HG03520 (cell line): ENCODE measurements around the gene TNNC2.
"Not testable (repeated sequence)": the region's sequence is repeated elsewhere in the genome, so short reads cannot be mapped to it uniquely, and the experiment has no call there.

Source experiments
- ATAC-seq: cut with Tn5 transposase; IDR thresholded peaks from one replicate; pipeline ENCODE4 v1.9.1; 2021; ENCODE audit warnings: mild to moderate bottlenecking, moderate library complexity; ENCODE audit not compliant: unreplicated experiment

Gene TNNC2

DNA sequence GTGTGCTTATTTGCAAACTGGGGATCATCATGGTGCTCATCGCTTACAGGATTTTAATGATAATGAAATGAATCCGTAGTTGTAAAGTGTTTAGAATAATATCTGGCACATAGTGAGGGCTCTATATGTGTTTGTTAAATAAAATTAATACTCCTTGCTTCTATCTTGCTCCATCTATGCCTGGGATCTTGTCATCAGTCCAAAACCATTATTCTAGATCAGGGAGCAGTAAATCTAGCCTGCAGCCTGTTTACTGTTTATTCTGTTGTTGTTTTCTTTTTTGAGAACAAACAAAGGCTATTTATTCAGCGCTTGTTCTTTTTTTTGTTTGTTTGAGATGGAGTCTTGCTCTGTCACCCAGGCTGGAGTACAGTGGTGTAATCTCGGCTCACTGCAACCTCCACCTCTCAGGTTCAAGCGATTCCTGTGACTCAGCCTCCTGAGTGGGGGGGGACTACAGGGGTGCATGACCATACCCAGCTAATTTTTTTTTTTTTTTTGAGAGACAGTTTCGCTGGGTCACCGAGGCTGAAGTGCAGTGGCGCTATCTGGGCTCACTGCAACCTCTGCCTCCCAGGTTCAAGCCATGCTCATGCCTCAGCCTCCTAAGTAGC is 22.0 kb upstream of the TNNC2 start:
- no peak for ATAC-seq

DNA sequence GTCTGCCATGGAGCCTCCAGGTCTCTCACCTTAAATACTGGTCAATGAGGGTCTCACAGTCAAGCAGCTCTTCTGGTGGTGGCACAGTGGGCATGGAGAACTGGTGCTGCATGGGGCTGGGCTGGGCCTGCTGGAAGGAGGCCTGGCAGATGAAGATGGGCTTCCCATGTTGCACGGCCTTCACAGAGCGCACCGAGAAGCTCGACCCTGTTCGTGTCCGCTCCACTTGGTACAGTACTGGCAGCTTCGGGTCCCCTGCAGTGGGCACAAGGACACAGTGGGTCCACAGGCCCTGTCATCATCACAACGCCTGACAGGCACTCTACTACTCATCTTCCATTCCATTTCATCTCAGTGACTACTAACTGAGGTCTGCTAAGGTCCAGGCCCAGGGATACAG is 21.3 kb upstream of the TNNC2 start:
- no peak for ATAC-seq

DNA sequence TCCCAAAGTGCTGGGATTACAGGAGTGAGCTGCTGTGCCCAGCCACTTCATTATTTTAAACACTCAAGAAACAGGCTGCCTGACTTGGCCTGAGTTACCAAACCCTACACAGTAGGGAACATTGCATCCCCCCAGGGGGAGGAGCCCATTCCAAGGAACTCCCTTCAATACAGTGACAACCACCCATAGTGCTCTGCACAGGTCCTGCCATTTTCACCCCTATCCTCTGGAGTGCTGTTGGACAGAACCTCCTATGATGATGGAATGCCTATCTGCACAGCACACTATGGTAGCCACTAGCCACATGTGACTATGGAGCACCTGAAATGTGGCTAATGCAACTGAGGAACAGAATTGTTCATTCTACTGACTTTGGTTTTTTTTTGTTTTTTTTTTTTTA is 18.3 kb upstream of the TNNC2 start:
- ATAC-seq = no peak

DNA sequence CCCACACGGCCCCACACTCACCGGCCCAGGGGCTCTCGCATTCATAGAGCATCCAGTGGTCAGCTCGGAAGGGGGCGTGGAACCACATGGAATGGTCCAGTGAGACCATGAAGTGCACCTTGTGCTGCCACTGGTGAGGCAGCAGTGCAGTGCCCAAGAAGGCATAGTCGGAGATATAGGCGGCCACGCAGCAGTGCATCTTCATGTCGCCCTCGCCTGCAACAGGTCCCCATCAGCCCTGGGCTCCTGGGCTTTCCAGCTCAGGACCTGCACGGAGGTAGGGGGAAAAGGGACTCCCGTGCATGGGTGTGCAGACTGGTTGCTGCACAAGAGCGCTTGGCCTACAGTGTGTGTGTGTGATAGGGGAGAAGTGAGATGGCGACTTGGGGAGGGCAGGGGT is 16.4 kb upstream of the TNNC2 start:
- ATAC-seq = no peak

DNA sequence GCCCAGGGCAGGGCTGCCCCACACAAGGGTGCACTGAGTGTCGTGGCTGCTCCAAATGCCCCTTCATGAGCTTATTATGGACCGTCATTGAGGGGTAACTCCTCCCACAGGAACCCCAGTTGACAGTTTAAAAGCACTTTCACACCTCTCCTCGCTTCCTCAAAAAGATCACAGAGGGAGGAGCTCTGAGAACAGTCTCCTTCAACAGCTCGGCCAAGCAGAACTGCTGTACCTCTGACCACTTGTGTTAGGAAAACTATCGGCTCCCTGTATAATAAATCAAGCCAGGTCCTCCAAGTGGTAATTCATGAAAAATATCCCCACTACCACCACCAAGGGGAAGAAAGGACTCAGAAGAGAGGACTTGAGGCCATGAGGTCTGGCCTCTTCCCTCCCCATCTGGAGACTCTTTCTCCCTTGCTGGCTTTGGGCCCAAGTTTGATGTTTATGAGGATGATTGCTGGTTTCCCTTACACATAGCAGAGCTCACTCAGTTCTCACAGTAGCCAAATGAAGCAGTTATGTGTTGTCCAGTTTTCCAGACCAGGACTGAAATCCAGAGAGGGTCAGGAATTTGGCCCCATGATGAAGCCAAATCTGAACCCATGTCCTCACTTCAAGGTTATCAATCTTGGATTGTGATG is 15.2 kb upstream of the TNNC2 start:
- no peak for ATAC-seq

DNA sequence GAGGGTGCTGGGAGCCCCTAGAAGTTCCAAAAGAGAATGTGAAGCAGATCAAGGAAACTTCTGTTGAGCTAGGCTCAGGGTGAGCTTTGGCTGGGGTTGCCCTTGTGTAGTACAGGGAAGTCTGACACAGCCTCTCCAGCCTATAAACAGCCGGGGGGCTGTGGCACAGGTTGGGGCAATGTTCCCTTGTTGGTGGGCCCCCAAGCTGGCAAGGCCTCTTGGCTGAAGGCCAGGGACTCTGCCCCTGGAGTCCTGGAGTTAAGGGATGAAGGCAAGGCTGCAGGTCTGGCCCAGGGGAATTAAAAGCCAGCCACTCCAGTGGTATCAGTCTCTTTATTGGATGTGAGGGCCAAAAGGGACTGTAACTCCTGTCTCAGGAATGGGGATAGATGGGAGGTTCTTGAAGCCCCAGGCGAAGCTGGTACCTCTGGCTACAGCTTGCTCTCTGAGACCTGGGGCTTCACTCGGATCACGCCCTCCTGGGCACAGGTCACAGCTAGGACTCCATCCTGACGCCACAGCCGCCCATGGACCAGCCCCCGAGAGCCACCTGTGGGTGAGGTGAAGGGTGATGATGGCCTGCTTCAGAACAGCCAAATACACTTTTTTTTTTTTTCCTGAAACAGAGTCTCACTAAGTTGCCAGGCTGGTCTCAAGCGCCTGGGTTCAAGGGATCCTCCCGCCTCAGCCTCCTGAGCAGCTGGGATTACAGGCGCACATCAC is 14.5 kb upstream of the TNNC2 start:
- no peak for ATAC-seq

DNA sequence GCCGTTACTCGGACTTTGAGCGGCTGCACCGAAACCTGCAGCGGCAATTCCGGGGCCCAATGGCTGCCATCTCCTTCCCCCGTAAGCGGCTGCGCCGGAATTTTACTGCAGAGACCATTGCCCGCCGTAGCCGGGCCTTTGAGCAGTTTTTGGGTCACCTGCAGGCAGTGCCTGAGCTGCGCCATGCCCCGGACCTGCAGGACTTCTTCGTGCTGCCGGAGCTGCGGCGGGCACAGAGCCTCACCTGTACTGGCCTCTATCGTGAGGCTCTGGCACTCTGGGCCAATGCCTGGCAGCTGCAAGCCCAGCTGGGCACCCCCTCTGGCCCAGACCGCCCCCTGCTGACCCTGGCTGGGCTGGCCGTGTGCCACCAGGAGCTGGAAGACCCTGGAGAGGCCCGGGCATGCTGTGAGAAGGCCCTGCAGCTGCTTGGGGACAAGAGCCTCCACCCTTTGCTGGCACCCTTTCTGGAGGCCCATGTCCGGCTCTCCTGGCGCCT is 13.6 kb upstream of the TNNC2 start:
- ATAC-seq = no peak

DNA sequence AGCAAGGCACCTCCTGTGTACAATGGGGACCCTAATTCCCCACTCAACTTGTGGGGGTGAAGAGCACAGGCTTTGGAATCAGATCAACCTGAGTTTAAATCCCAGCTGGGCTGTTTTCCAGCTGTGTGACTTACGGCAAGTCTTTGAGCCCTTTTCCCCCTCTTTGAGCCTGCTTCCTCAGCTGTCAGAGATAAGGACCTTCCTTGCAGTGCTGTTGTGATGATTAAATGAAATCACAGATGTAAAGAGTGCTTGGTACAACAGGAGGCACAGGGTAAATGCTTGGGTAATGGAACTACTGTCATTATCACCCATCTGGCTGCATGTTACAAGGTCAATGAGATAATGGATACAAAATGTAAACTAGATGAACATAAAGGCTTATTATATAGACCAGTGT is 9.7 kb upstream of the TNNC2 start:
- no peak for ATAC-seq

DNA sequence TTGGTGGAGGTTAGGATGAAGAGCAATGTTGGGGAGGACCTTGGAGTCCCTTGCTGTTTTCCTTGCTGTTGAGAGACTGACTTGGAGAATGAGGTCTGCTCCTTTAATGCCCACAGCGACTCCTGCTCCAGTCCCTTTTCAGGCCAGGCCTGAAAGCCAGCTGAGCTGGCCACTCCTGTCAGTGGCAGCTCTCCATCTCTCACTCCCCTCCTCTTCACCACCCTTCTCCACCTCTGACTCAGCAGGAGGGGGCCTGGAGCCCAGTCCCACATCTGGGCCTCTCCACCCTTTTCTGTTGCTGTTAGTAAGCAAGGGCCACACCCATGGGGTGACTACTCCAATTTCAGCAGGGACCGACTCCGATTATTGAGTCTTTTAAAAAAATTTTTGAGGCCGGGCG is 8.7 kb upstream of the TNNC2 start:
- ATAC-seq = no peak

DNA sequence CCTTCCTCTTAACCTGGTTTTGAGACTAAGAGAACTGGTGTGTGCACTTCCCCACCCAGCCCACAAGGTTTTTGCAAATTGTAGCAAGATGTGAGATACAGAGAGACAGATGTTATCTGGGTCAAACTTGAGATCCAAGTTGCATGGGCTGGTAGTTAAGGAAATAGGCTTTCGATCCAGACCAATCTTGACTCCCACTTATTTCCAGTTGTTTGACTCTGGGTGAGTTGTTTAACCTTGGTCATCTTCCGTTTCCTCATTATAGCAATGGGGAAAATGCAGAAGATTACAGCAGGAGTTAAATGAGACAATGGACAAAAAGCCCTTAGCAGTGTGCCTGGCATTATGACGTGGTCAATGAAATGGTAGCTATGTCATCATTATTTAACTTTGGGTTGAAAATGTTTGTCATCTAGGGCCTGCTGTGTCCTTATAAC is 8.2 kb upstream of the TNNC2 start:
- no peak for ATAC-seq

DNA sequence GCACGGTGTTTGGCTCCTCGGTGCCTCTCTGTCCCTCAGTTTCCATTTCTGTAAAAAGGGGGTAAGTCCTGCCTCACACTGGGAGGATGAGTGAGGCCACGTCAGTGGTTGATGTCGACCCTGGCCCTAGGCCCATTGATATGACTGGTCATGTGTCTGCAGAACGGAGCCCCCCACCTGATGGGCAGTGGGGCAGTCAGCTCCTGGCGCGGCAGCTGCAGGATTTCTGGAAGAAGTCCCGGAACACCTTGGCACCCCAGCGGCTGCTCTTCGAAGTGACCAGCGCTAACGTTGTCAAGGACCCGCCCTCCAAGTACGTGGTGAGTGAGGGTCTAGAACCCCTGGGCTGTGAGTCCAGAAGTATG is 7.7 kb upstream of the TNNC2 start:
- ATAC-seq = no peak

DNA sequence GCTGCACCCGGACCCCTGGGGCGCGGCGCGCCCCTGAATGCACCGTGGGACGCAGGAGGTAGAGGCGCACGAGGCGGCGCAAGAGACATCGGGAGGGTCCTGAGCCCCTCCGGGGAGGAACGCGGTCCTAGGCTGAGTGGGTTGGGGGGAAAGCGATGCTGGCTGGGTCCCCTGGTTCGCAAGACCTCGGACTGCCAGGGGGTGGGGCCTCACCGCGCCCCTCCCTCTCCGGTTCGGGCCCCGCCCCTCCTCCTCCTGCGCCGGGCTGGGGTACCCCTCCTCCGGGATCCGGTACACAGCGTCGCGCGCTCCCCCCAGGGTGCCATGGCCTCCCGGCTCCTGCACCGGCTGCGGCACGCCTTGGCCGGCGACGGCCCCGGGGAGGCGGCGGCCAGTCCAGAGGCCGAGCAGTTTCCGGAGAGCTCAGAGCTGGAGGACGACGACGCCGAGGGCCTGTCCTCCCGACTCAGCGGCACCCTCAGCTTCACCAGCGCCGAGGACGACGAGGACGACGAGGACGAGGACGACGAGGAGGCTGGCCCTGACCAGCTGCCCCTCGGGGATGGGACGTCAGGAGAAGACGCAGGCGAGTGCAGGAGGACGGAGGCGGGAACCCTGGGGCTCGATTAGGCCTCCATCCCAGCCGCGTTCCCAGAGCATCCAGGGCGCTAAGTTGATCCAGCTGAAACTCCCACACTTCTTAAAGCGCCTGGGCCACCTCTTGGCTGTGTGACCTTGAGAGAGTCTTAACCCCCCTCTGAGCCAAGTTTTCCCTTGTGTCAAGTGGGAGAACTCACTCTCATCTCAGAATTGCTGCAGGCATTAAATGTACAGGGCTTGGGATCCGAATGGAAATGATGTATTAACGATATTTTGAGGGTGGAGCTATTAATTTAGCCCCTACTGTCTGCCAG is 7.0 kb upstream of the TNNC2 start:
- no peak for ATAC-seq

DNA sequence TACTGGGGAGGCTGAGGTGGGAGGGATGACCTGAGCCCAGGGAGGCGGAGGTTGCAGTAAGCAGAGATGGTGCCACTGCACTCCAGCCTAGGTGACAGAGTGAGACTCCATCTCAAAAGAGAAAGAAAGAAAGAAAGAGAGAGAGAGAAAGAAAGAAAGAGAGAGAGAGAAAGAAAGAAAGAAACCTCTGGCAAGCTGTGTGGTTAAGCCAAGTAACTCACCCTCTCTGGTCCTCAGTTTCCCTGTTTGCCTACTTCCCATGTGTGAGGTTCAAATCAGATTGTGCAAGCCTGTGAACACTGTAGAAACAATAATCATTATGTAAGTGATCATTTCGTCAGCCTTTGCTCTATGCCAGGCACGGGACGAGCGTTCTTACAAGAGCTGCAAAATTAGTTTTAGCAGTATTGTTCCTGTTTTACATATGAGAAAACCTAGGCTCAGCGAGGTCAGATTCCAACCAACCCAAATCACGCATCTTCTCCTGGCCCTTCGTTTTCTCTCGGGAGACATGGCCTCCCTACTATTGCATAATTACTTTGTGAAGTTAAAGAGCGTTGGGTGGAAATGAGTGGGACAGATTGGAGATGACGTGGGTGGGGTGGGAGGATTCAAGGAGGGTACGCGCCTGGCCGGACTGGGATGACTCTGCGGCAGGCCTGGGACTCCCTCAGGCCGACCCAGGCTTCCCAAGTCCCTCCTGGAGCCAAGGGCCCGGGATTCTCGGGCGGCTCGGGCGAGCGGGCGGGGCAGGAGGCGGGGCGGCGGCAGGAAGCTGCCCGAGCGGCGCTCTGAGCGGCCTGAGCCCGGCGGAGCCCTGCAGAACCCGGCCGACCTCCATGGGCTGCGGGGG is 6.1 kb upstream of the TNNC2 start, which contains the start of gene SNX21:
TSS of gene SNX21 (plus strand) at position 770 of the 853 bp plus-strand sequence. CDS start 121 bp downstream, outside the sequence.
- ATAC-seq = no peak

DNA sequence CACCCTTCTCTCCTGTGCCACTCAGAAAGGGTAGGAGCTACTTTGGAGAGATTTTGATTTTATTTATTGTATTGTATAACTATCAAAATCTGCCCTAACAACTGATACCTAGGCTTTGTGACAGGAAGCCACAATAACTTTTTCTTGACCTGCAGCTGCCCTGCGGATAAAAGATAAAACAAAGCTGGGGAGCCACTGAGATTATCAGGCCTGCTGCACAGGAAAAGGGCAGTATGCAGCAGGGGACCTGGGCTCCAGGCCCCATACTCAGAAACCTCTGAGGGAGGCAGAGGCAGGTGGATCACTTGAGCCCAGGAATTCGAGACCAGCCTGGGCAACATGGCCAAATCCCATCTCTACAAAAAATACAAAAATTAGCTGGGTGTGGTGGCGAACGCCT is 5.5 kb upstream of the TNNC2 start:
- ATAC-seq = no peak

DNA sequence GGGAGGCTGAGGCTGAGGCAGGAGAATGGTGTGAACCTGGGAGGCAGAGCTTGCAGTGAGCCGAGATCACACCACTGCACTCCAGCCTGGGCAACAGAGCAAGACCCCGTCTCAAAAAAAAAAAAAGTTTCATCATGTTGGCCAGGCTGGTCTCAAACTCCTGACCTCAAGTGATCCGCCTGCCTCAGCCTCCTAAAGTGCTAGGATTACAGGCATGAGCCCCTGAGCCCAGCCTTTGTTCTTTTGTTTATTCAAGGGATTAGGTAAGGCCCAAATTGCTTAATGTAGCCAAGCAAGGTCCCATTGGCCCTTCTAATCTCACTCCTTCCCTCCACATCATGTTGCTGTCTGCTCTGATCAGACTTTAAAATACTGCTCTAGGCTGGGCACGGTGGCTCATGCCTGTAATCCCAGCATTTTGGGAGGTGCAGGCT is 2.6 kb upstream of the TNNC2 start:
- not testable (repeated sequence) for ATAC-seq

DNA sequence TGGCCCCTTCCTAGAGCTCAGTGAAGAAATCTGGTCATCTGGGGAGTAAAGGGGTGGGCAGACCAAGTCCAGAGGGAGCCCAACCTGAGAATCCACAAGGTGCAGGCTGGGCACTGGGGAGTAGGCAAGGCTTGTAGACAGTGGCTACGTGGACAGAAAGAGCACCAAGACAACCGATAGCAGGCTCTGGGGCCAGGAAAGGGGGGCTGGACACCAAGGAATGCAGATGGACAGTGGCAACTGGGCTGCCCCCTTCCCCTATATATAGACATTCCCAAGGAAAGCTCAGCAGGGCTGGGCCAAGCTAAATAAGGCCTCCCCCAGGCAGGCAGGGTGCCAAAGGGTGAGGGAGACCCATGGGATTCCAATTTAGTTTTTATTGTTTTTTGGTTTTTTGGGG is 1.5 kb upstream of the TNNC2 start:
- no peak for ATAC-seq

DNA sequence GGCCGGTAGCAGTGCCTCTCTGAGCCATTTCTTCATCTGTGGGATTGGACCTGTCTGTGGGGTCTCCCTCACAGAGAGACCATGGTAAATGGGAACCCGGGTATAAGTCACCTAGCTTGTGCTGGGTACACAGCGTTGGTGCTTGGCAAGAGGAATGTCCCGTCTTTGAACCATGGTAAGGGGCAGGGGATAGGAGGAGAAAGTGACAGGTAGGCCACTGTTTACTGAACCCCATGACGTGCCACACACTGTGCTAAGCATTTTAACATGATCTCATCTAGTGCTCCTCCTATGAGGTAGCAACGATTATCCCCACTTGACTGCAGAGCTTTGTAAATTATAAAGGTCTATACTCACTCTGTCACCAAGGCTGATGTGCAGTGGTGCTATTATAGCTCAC is 600 bp upstream of the TNNC2 start:
- ATAC-seq = no peak

DNA sequence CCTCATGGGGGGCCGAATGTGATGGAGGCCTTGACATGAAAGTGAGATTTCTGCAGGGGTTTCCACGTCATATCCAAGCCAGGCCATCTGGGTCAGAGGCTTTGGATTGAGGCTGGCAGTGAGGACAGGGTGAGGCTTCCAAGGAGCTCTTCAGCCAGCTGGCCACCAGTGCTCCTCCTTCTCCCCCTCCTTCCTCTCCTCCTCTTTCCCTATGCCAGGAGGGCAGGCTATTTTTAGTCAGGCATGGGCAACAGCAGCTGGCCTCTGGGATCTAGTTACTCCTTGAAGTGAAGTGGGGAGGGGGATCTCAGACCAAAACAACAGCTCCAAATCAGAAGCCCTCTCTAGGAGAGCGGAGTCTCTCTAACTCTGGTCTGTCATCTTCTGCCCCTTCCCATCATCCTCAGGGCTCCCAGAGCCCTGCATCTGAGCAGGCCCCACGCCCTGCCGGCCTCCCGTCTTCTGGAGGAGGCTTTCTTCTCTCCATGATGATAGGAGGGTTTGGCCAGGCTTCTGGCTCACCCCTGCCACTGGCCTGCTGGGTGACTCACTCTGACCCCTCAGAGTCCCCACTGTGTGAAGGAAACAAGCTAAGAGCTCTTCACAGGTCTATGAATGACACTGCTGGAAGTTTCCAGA is 612 bp downstream of the TNNC2 start:
- ATAC-seq = no peak

DNA sequence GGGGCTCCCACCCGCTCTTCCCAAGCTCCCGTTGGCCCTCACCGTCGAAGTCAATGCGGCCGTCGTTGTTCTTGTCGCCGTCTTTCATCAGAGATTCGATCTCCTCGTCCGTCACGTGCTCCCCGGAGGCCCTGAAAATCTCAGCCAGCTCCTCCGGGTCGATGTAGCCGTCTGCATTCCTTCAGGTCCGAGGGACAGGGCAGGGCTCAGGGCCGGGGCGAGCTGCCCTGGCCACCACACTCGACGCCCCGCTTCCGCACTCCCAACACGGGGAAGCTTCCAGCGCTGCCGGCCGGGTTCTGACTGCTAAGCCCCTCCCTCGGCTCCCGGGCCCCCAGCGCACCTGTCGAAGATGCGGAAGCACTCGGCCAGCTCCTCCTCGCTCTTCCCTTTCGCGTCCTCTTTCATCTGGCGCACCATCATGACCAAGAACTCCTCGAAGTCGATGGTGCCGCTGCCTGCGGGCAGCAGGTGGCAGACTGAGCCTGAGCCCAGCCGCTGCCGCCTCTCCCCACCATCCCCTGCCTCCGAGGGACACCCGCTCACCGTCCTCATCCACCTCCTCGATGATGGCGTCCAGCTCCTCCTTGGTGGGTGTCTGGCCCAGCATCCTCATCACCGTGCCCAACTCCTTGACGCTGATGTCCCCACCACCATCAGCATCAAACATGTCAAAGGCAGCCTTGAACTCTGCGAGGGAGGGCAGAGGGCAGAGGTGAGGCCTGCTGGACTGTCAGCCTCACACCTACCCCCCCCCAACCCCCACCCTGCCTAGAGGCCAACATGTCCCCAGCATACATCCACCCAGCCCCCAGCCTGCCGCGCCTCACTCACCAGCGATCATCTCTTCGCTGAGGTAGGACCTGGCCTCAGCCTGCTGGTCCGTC is 2.9 kb downstream of the TNNC2 start:
- no peak for ATAC-seq
